Testis (tissue), 5 donors: ENCODE measurements around the gene CHRM4. TPM values are rescaled to one million over a fixed set of nuclear protein-coding genes. Genes with fewer than 3 reads are reported as not detected.

ENCODE experiments used
- DNase-seq: peaks from one replicate; pipeline ENCODE4 v3.0.0-alpha.2; 2019
- H3K27ac ChIP-seq, 2 donors: fragments of 200-600 bp; sonication (generic); one replicate each; pipeline ENCODE4 v1.5.1; 2019
- H3K27me3 ChIP-seq: fragments of 200-600 bp; sonication (generic); one replicate; pipeline ENCODE4 v1.5.1; 2019
- H3K36me3 ChIP-seq: fragments of 200-600 bp; sonication (generic); one replicate; pipeline ENCODE4 v1.5.1; 2017; ENCODE audit warnings: low read depth; ENCODE audit errors: missing control alignments
- H3K4me1 ChIP-seq: fragments of 200-600 bp; sonication (generic); one replicate; pipeline ENCODE4 v1.5.1; 2019
- H3K4me3 ChIP-seq, 2 donors: fragments of 200-600 bp; sonication (generic); one replicate each; pipeline ENCODE4 v1.5.1; 2017 to 2019
- H3K9me3 ChIP-seq: fragments of 200-600 bp; sonication (generic); one replicate; pipeline ENCODE4 v1.5.1; 2017
- CTCF ChIP-seq, 3 experiments: fragments of 450-650 bp in 2 of 3; fragments of 200-600 bp in 1 of 3; sonication (generic) in 1 of 3; IDR thresholded peaks; one replicate each; pipeline ENCODE4 v1.5.1; 2016 to 2019; ENCODE audit warnings: antibody characterized with exemption in 3 of 3, mild to moderate bottlenecking in 2 of 3, moderate library complexity in 1 of 3
- POLR2A ChIP-seq: fragments of 450-650 bp; IDR thresholded peaks from one replicate; pipeline ENCODE4 v1.6.1; 2017; ENCODE audit warnings: antibody characterized with exemption, mild to moderate bottlenecking, moderate library complexity
- WGBS, 2 donors: methylation state at CpG; one replicate each; pipeline ENCODE4 v1.1.5; 2018; 5-methylcytosine and 5-hydroxymethylcytosine counted together
- intact Hi-C: fragments of 100-400 bp; cut with DNase I; formaldehyde crosslinking; loops from one replicate; pipeline ENCODE4 v1.15.1; 2023; ENCODE audit warnings: low total_unique reads
- long read RNA-seq, 2 donors: transcript quantifications; one replicate each; lab custom pipeline, GENCODE V29; 2026
- polyA plus RNA-seq: library from polyadenylated mRNA; stranded (reverse); fragments of 350-450 nt; fragmentation: Illumina TruSeq; extraction: RNeasy Lipid Tissue Mini Kit (QIAGEN cat#74804); gene quantifications from one replicate; pipeline ENCODE4 v1.2.3, GENCODE V29; 2014; ENCODE audit warnings: low read depth, low replicate concordance; ENCODE audit not compliant: insufficient read depth
- total RNA-seq, 2 donors: library from RNA; depleted of rRNA; stranded (reverse); fragments of >200 nt; gene quantifications; one replicate each; pipeline ENCODE4 v1.2.3, GENCODE V29; 2016

The CHRM4 gene
- 10 to 100 TPM in 1 of 2 donors, 1 to 10 TPM in 1; 7.2 to 19.5 TPM for total RNA-seq
- polyA plus RNA-seq: 13.5 TPM
- long read RNA-seq, donor 1: 0 reads
- long read RNA-seq, donor 2: 0 reads

- Histone ChIP-seq H3K27ac (no peak within 1 kb of the TSS), H3K27me3 (no peaks in the 10 kb centered on the region), H3K36me3 (no peaks in the 10 kb centered on the region), H3K9me3 (no peaks in the 10 kb centered on the region), H3K4me1 (peaks cover 27% of the 10 kb centered on the region), H3K4me3 (peak within 1 kb of the TSS; percentile 29 to 36)
- peak; percentile 36 for DNase-seq
- intact Hi-C loops: loop anchor here (10.0 kb wide), 1 partner anchor 133 kb away; no protein-coding TSS in a partner anchor
- WGBS, 2 donors: 3% methylated on average over 52 of the region's 123 CpGs; no CpG with 5 or more reads in 1 of the 2 donors
- no peak for TF ChIP-seq POLR2A
- TF ChIP-seq CTCF (IDR thresholded peaks at IDR 0.05): peak in 1 of 3 experiments; percentile 23
These were observed at the start of gene CHRM4 for GRCh38 chr11:46391578-46392420. TSS of gene CHRM4 (minus strand) at chr11:46391776. CDS start at chr11:46386557, 5,219 bp downstream.

GRCh38 chr11:46438211-46438610, 46.6 kb upstream of the CHRM4 start:
- Histone ChIP-seq H3K9me3 (no peaks in the 10 kb centered on the region), H3K27ac (no peak overlapping the region), H3K36me3 (no peaks in the 10 kb centered on the region), H3K4me3 (no peak overlapping the region), H3K27me3 (no peaks in the 10 kb centered on the region), H3K4me1 (no peaks in the 10 kb centered on the region)
- DNase-seq: no peak
- 53 to 62% methylated on average over 4 of the region's 4 CpGs for WGBS, 2 donors
- TF ChIP-seq CTCF (IDR thresholded peaks at IDR 0.05) (no peak), POLR2A (no peak)
- intact Hi-C loops: no loop called here

- DNase-seq: no peak
- Histone ChIP-seq H3K27me3 (no peaks in the 10 kb centered on the region), H3K4me1 (no peaks in the 10 kb centered on the region), H3K36me3 (no peaks in the 10 kb centered on the region), H3K4me3 (no peak overlapping the region), H3K27ac (no peak overlapping the region), H3K9me3 (no peaks in the 10 kb centered on the region)
- intact Hi-C loops: no loop called here
- TF ChIP-seq POLR2A: no peak
- TF ChIP-seq CTCF (IDR thresholded peaks at IDR 0.05): no peak
- WGBS, 2 donors: 78 to 83% methylated on average over 6 of the region's 6 CpGs
These were observed 45.6 kb upstream of the CHRM4 start for GRCh38 chr11:46437122-46437689.

GRCh38 chr11:46436113-46436512, 44.5 kb upstream of the CHRM4 start:
- Histone ChIP-seq H3K27me3 (no peaks in the 10 kb centered on the region), H3K27ac (no peak overlapping the region), H3K36me3 (no peaks in the 10 kb centered on the region), H3K4me3 (no peak overlapping the region), H3K4me1 (no peaks in the 10 kb centered on the region), H3K9me3 (no peaks in the 10 kb centered on the region)
- no peak for TF ChIP-seq POLR2A
- no peak for TF ChIP-seq CTCF (IDR thresholded peaks at IDR 0.05)
- DNase-seq: no peak
- intact Hi-C loops: no loop called here
- 84 to 90% methylated on average over 3 of the region's 3 CpGs for WGBS, 2 donors
